Neural progenitor cell (in vitro differentiated cells): Measurements from ENCODE around the gene SDK1. TPM values are rescaled to one million over a fixed set of nuclear protein-coding genes. Genes with fewer than 3 reads are reported as not detected.

Source experiments
- DNase-seq: peaks from one replicate; pipeline ENCODE4 v3.0.0-alpha.2; 2016; ENCODE audit warnings: low spot score
- H2AFZ ChIP-seq: fragments of 200-600 bp; sonication (generic); replicated peaks from 2 replicates; pipeline ENCODE4 v1.6.1; 2016; ENCODE audit warnings: antibody characterized with exemption
- H3F3A ChIP-seq: fragments of 200-600 bp; sonication (generic); 2 replicates; pipeline ENCODE4 v1.6.1; 2016; ENCODE audit warnings: antibody characterized with exemption, low read depth
- H3K27ac ChIP-seq: fragments of 200-600 bp; sonication (generic); 2 replicates; pipeline ENCODE4 v1.5.1; 2016; ENCODE audit warnings: mild to moderate bottlenecking
- H3K27me3 ChIP-seq: fragments of 200-600 bp; sonication (generic); 2 replicates; pipeline ENCODE4 v1.6.1; 2016; ENCODE audit warnings: mild to moderate bottlenecking, moderate library complexity
- H3K36me3 ChIP-seq: fragments of 200-600 bp; sonication (generic); 2 replicates; pipeline ENCODE4 v1.5.1; 2016
- H3K4me1 ChIP-seq: fragments of 200-600 bp; sonication (generic); 2 replicates; pipeline ENCODE4 v1.6.1; 2016; ENCODE audit warnings: mixed run types
- H3K4me2 ChIP-seq: fragments of 200-600 bp; sonication (generic); 2 replicates; pipeline ENCODE4 v1.6.1; 2016
- H3K4me3 ChIP-seq: fragments of 200-600 bp; sonication (generic); 2 replicates; pipeline ENCODE4 v1.5.1; 2016
- H3K79me2 ChIP-seq: fragments of 200-600 bp; sonication (generic); 2 replicates; pipeline ENCODE4 v1.6.1; 2016; ENCODE audit warnings: low read depth
- H3K9ac ChIP-seq: fragments of 200-600 bp; sonication (generic); 2 replicates; pipeline ENCODE4 v1.6.1; 2016
- H3K9me3 ChIP-seq: fragments of 200-600 bp; sonication (generic); 2 replicates; pipeline ENCODE4 v1.5.1; 2016; ENCODE audit warnings: low read depth
- H4K20me1 ChIP-seq: fragments of 200-600 bp; sonication (generic); 2 replicates; pipeline ENCODE4 v1.6.1; 2016; ENCODE audit warnings: low read depth
- H3K27ac Mint-ChIP-seq: 3 replicates; pipeline ENCODE4 v1.8.0; 2021; ENCODE audit warnings: mixed read lengths
- H3K27me3 Mint-ChIP-seq: 2 replicates; pipeline ENCODE4 v1.8.0; 2022; ENCODE audit warnings: low read depth, mild to moderate bottlenecking, inconsistent platforms, moderate library complexity, mixed read lengths; ENCODE audit not compliant: insufficient read depth
- H3K36me3 Mint-ChIP-seq: 3 replicates; pipeline ENCODE4 v1.8.0; 2021; ENCODE audit warnings: mixed read lengths
- H3K4me1 Mint-ChIP-seq: 3 replicates; pipeline ENCODE4 v1.8.0; 2021; ENCODE audit warnings: mixed read lengths
- H3K4me3 Mint-ChIP-seq: 3 replicates; pipeline ENCODE4 v1.8.0; 2021; ENCODE audit warnings: mild to moderate bottlenecking, moderate library complexity, mixed read lengths
- H3K9me3 Mint-ChIP-seq: 3 replicates; pipeline ENCODE4 v1.8.0; 2020; ENCODE audit warnings: mixed read lengths
- CTCF ChIP-seq: fragments of 200-600 bp; sonication (generic); IDR thresholded peaks from 2 replicates; pipeline ENCODE4 v1.5.1; 2017; ENCODE audit warnings: antibody characterized with exemption, mild to moderate bottlenecking
- EZH2 ChIP-seq: fragments of 200-600 bp; sonication (generic); IDR thresholded peaks from 2 replicates; pipeline ENCODE4 v1.6.1; 2017; ENCODE audit warnings: antibody characterized with exemption, mild to moderate bottlenecking, moderate library complexity
- EZH2phosphoT487 ChIP-seq: fragments of 200-600 bp; sonication (generic); IDR thresholded peaks from 2 replicates; pipeline ENCODE4 v1.6.1; 2017; ENCODE audit warnings: antibody characterized with exemption
- total RNA-seq: library from RNA; depleted of rRNA; stranded (reverse); fragments of >200 nt; gene quantifications from 2 replicates; pipeline ENCODE4 v1.2.3, GENCODE V29; 2015; ENCODE audit warnings: low replicate concordance

SDK1 gene
- total RNA-seq, 1 donor from 2014 or later = 4.9 TPM

GRCh38 chr7:3968234-3968633, 667.2 kb downstream of the SDK1 start:
- no peak overlapping the region for H3K4me3 ChIP-seq
- H3K79me2 ChIP-seq = no peaks in the 10 kb centered on the region
- H3K27ac ChIP-seq = no peak overlapping the region
- H3K4me1 ChIP-seq = no peaks in the 10 kb centered on the region
- Mint-ChIP-seq H3K4me1 (no peaks in the 10 kb centered on the region), H3K4me3 (no peak overlapping the region), H3K36me3 (peaks cover 26% of the 10 kb centered on the region), H3K27me3 (no peaks in the 10 kb centered on the region), H3K9me3 (no peaks in the 10 kb centered on the region), H3K27ac (no peak overlapping the region)
- no peak for DNase-seq
- no peaks in the 10 kb centered on the region for H3K9me3 ChIP-seq
- H3K9ac ChIP-seq = no peak overlapping the region
- H3F3A ChIP-seq = no peaks in the 10 kb centered on the region
- TF ChIP-seq EZH2 = no peak
- no peak overlapping the region for H2AFZ ChIP-seq
- no peaks in the 10 kb centered on the region for H3K36me3 ChIP-seq
- H4K20me1 ChIP-seq = no peaks in the 10 kb centered on the region
- H3K27me3 ChIP-seq = no peaks in the 10 kb centered on the region
- H3K4me2 ChIP-seq = no peak overlapping the region

- no peak overlapping the region for H3K27ac Mint-ChIP-seq
- H3K27me3 Mint-ChIP-seq = no peaks in the 10 kb centered on the region
- no peaks in the 10 kb centered on the region for H3K4me1 ChIP-seq
- no peak overlapping the region for H3K4me3 ChIP-seq
- H3K9ac ChIP-seq = no peak overlapping the region
- H3K27ac ChIP-seq = no peak overlapping the region
- H3K9me3 Mint-ChIP-seq = peaks cover 2% of the 10 kb centered on the region
- TF ChIP-seq EZH2 = no peak
- TF ChIP-seq CTCF = no peak
- no peak for TF ChIP-seq EZH2phosphoT487
- no peaks in the 10 kb centered on the region for H3K9me3 ChIP-seq
- no peaks in the 10 kb centered on the region for H3K27me3 ChIP-seq
- H2AFZ ChIP-seq = no peak overlapping the region
- H3F3A ChIP-seq = no peaks in the 10 kb centered on the region
- H3K4me3 Mint-ChIP-seq = no peak overlapping the region
- H3K79me2 ChIP-seq = no peaks in the 10 kb centered on the region
- H4K20me1 ChIP-seq = no peaks in the 10 kb centered on the region
- H3K36me3 Mint-ChIP-seq = peaks cover 28% of the 10 kb centered on the region
- no peaks in the 10 kb centered on the region for H3K36me3 ChIP-seq
- no peak for DNase-seq
- no peak overlapping the region for H3K4me2 ChIP-seq
- no peaks in the 10 kb centered on the region for H3K4me1 Mint-ChIP-seq
Observed at GRCh38 chr7:3969286-3969685, 668.2 kb downstream of the SDK1 start.

- Mint-ChIP-seq H3K27me3 (no peaks in the 10 kb centered on the region), H3K9me3 (peaks cover 16% of the 10 kb centered on the region), H3K4me3 (no peak overlapping the region), H3K36me3 (peaks cover 41% of the 10 kb centered on the region), H3K4me1 (no peaks in the 10 kb centered on the region), H3K27ac (no peak overlapping the region)
- Histone ChIP-seq H3K9ac (no peak overlapping the region), H2AFZ (no peak overlapping the region), H3K4me2 (no peak overlapping the region), H3K9me3 (no peaks in the 10 kb centered on the region), H3F3A (no peaks in the 10 kb centered on the region), H3K36me3 (no peaks in the 10 kb centered on the region), H4K20me1 (no peaks in the 10 kb centered on the region), H3K4me1 (no peaks in the 10 kb centered on the region), H3K79me2 (no peaks in the 10 kb centered on the region), H3K27ac (no peak overlapping the region), H3K4me3 (no peak overlapping the region), H3K27me3 (no peaks in the 10 kb centered on the region)
- no peak for DNase-seq
- no peak for TF ChIP-seq EZH2
- no peak for TF ChIP-seq CTCF
- no peak for TF ChIP-seq EZH2phosphoT487
Observed at GRCh38 chr7:3971323-3971722, 670.3 kb downstream of the SDK1 start.

GRCh38 chr7:3973264-3973663, 672.2 kb downstream of the SDK1 start:
- H3K4me3 Mint-ChIP-seq = no peak overlapping the region
- H3K27ac Mint-ChIP-seq = no peak overlapping the region
- Histone ChIP-seq H3K27ac (no peak overlapping the region), H3K27me3 (no peaks in the 10 kb centered on the region), H4K20me1 (no peaks in the 10 kb centered on the region), H2AFZ (no peak overlapping the region), H3F3A (no peaks in the 10 kb centered on the region), H3K9ac (no peak overlapping the region), H3K9me3 (no peaks in the 10 kb centered on the region), H3K4me3 (no peak overlapping the region), H3K36me3 (no peaks in the 10 kb centered on the region), H3K79me2 (no peaks in the 10 kb centered on the region), H3K4me2 (no peak overlapping the region), H3K4me1 (no peaks in the 10 kb centered on the region)
- peaks cover 43% of the 10 kb centered on the region for H3K36me3 Mint-ChIP-seq
- no peak for DNase-seq
- peaks cover 26% of the 10 kb centered on the region for H3K9me3 Mint-ChIP-seq
- no peaks in the 10 kb centered on the region for H3K27me3 Mint-ChIP-seq
- TF ChIP-seq CTCF (no peak), EZH2phosphoT487 (no peak), EZH2 (no peak)
- no peaks in the 10 kb centered on the region for H3K4me1 Mint-ChIP-seq
